Dendritic cell treated with granulocyte-macrophage colony-stimulating factor and Interleukin-4, amounts not matched to agents 40 ng/mL and 50 ng/mL, for 4 days (primary cell): Measurements from ENCODE around the gene LRCOL1.

ENCODE experiments used
- H3K27ac Mint-ChIP-seq: one replicate; pipeline ENCODE4 v1.8.0; 2022; ENCODE audit warnings: mild to moderate bottlenecking, mixed read lengths
- H3K27me3 Mint-ChIP-seq: one replicate; pipeline ENCODE4 v1.8.0; 2022; ENCODE audit warnings: mild to moderate bottlenecking, mixed read lengths
- H3K36me3 Mint-ChIP-seq: one replicate; pipeline ENCODE4 v1.8.0; 2022; ENCODE audit warnings: low read depth, mixed read lengths
- H3K4me1 Mint-ChIP-seq: one replicate; pipeline ENCODE4 v1.8.0; 2022; ENCODE audit warnings: low read depth, mixed read lengths
- H3K4me3 Mint-ChIP-seq: one replicate; pipeline ENCODE4 v1.8.0; 2022; ENCODE audit warnings: mild to moderate bottlenecking, moderate library complexity, mixed read lengths
- H3K9me3 Mint-ChIP-seq: one replicate; pipeline ENCODE4 v1.8.0; 2022; ENCODE audit warnings: mixed read lengths
- intact Hi-C: fragments of 100-400 bp; cut with micrococcal nuclease; formaldehyde crosslinking; loops from one replicate; pipeline ENCODE4 v1.15.0; 2022

Gene LRCOL1

DNA sequence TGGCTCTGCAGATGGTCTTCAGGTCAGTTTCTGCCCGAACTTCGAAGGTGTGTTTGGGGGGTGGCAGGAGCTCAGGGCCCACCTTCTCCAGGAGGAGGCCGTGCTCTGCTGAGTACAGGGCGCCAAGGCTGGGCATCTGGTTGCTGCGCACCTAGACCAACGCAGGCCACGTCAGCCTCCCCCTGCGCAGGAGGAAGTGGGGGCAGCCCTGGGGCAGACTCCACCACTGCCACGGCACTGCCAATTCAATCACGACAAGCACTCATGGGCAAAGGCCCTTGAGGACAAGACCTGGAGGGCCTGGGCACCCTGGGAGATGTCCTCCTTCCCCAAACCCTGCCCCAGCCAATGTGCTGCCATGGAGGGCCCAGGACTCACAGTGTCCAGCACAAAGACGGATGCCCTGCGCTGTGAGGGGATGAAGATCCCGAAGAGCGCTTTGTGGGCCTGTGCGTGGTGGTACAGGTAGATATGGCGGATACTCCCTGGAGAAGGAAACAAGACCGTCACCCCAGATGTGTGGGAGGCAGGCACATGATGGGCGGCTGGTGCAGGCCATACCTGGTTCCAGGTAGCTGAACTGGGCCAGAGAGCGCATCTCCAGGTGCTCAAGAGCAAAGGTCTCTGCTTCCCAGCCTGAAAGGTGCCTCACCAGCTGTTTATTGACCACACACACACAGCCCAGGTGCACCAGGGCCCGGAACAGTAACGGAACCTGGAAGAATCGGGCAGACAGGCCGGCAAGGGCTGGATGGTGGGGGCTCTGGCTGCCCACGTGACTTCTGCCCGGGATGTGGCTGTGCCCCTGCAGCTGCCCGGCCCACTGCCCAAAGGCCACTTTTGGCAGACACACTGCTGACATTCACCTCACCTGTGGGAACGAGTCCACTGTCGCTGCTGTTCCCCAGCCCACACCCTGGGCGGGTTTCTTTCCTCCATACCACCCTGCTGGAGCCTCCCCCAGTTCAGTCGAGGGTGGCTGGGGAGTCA, 32.8 kb upstream of the LRCOL1 start:
- peaks cover 94% of the 10 kb centered on the region for H3K36me3 Mint-ChIP-seq
- H3K9me3 Mint-ChIP-seq = no peaks in the 10 kb centered on the region
- H3K4me1 Mint-ChIP-seq = peaks cover 5% of the 10 kb centered on the region
- H3K27me3 Mint-ChIP-seq = no peaks in the 10 kb centered on the region
- intact Hi-C loops = no loop called here
- H3K4me3 Mint-ChIP-seq = no peak overlapping the region
- H3K27ac Mint-ChIP-seq = no peak overlapping the region

DNA sequence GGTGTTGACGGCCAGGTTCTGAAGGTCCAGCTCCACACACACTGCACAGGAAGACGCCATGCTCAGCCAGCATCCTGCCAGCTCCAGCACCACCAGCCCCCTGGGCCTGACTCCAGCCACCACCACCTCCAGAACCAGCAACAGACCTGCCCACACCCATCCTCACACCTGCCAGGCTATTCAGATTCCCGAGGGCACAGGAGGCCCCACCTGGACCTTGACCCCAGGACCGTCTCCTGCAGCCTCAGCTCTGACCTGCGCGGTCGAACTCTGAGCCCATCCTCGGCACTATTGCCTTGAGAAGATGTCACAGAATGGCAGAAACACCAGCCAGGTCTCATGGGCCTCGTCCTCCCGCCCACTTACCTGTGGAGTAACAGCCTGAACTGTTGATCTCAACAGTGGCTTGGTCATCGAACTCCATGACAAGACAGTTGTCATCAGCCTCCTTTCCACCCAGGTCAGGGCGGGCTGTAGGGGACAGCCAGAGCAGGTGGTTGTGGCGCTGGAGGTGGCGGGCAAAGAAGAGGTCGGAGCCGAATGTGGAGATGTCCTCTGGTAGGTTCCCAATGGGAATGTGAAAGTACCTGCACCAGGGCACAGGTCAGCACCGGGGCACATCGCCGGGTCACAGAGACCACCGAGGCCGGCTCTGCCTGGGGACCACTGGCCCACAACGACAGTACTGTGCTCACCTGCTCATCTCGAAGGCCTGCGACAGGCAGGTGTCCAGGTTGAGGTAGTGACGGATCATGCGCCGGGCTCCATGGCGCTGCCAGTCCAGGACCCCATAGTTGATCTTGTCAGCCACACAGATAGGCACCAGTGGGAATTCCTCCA, 31.6 kb upstream of the LRCOL1 start:
- Mint-ChIP-seq H3K4me1 (peaks cover 5% of the 10 kb centered on the region), H3K27me3 (no peaks in the 10 kb centered on the region), H3K27ac (no peak overlapping the region), H3K9me3 (no peaks in the 10 kb centered on the region), H3K36me3 (peaks cover 94% of the 10 kb centered on the region), H3K4me3 (no peak overlapping the region)
- intact Hi-C loops = no loop called here

DNA sequence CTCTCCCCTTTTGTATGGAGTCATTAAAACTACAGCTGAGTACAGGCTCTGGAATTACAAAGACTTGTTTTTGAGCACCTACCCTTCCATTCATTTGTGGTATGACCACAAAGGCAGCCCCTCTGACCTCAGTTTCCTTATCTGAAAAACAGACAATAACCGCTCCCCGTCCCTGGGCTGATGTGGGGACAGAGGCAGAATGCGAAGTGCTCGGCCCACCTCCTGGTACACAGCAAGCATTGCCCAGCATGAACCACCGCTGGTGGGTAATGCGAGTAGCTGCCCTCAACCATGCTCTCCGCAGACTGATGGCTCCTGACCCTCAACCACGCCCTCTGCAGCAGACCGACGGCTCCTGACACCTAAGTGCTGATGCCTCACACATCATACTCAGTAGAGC, 30.6 kb upstream of the LRCOL1 start:
- Mint-ChIP-seq H3K9me3 (no peaks in the 10 kb centered on the region), H3K4me3 (no peak overlapping the region), H3K27ac (no peak overlapping the region), H3K4me1 (peaks cover 5% of the 10 kb centered on the region), H3K36me3 (peaks cover 95% of the 10 kb centered on the region), H3K27me3 (no peaks in the 10 kb centered on the region)
- intact Hi-C loops = no loop called here

DNA sequence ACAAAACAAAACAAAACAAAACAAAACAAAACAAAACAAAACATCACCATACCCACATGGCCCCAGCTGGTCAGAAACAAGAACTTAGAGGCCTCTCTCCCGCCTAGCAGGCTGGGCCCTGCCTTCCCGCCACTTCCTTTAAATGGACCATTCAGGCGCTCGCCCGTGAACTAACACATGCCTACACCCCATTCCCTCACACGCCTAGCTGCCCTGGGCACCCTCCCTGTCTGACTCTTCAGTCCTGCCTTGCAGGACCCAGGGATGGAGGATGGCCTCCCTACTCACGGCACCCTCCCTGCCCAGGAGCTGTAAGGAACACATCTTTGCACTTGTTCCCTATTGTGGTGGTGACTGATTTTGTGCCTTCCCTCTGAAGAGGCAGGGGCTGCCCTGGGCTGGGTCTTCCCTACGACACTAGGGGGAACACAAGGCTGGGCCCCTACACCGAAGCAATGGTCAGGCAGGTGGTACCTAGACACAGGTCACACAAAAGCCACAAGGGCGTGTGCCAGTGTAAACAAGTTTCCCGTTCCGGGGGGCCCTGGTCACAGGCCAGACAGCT, 29.7 kb upstream of the LRCOL1 start:
- intact Hi-C loops = no loop called here
- no peak overlapping the region for H3K27ac Mint-ChIP-seq
- peaks cover 96% of the 10 kb centered on the region for H3K36me3 Mint-ChIP-seq
- no peak overlapping the region for H3K4me3 Mint-ChIP-seq
- H3K4me1 Mint-ChIP-seq = peaks cover 5% of the 10 kb centered on the region
- no peaks in the 10 kb centered on the region for H3K9me3 Mint-ChIP-seq
- no peaks in the 10 kb centered on the region for H3K27me3 Mint-ChIP-seq

DNA sequence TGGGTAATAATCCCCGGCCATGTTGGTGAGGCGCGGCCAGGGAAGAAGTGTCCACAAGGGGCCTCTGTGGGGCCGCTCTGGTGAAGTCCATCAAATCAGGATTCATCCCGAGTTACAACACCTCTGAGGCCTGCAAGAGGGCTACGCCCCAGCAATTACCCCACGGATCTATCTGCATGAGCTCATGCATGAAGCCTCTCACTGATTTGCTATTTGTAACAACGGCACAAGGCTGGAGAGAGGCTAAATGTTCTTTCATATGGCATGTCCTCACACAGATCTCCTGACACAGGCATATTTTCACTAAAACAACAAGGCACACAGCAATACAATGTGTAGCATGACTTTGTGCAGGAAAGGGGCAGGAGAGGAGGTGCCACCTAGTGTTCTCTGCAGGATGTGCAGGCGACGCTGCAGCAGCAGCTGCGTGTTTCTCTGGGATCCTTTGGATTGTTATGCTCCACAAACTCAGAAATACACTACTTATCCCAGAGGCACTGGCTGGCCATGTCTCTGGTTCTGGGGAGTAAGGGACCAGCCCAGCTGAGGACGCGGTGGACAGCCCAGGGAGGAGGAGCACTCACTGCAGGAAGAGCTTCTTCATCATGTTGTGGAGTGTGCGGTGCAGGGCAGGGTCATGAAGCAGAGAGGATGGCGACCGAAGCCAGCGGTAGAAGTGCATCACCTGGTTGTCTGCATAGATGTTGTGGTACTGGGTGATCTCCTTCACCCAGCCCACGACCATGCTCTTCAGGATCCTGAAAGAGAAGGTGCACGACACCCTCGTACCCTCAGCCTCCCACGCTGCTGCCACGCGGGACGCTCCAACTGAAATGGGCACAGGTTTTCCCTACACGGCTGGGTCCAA, 28.4 kb upstream of the LRCOL1 start:
- Mint-ChIP-seq H3K4me1 (peaks cover 5% of the 10 kb centered on the region), H3K9me3 (no peaks in the 10 kb centered on the region), H3K27me3 (no peaks in the 10 kb centered on the region), H3K27ac (no peak overlapping the region), H3K36me3 (peaks cover 99% of the 10 kb centered on the region), H3K4me3 (no peak overlapping the region)
- intact Hi-C loops = no loop called here

DNA sequence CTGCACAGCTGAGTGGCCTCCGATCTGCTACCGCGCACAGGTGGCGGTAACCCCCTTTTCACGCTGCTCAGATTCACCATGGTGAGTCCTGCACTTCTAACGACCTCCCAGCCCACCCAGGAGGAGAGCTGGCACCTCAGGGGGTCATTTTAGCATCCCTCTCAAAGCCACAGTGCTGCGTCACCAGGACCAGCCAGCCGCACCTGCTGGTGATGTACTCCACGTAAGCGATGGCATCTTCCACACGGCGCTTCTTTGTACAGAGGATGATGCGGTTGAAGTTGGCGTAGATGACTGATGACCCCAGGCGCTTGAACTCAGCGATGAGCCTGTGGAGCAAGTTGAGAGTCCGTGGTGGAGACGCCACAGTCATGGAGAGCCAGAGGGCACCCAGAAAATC, 27.4 kb upstream of the LRCOL1 start:
- H3K4me1 Mint-ChIP-seq = peaks cover 5% of the 10 kb centered on the region
- H3K4me3 Mint-ChIP-seq = no peak overlapping the region
- H3K9me3 Mint-ChIP-seq = no peaks in the 10 kb centered on the region
- intact Hi-C loops = no loop called here
- H3K27ac Mint-ChIP-seq = no peak overlapping the region
- no peaks in the 10 kb centered on the region for H3K27me3 Mint-ChIP-seq
- peaks cover 99% of the 10 kb centered on the region for H3K36me3 Mint-ChIP-seq

DNA sequence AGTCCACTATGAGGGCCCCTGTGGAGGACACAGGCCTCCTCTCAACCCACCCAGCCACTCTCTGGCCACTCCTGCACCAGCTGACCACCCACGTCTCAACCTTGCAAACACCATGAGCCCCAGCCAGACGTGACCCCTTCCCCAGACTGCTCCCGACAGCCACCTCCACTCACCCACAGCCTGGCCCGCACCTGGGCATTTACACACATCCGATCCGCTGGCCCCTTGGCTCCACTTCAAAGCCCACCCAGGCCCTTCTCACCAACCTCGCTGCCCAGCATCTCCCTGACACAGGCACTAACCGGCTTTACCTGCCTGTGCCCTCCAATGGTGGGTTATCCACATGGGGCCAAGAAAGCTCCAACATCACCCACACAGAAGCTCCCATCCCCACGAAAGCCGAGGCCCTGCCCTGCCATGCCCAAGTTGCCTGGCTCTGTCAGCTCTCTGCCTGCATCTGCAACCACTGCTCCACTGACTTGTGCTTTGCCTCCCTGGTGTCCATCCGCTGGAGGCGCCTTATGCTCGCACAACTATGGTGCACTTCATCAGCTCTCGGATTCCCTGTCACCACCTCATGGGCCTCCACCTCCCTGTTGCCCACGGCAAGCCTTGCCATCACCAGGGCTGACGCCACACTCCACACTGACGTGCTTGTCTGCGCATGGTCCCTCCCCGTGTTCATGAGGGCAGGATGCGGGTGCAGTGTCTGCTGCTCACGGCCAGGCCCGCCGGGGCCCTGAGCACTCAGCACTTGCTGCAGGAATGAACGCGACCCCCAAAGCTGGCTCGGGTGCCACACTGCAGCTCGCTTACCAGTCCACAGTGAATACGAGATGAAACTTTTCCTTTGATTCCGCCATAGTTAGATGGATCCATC, 24.9 kb upstream of the LRCOL1 start:
- H3K36me3 Mint-ChIP-seq = peaks cover 99% of the 10 kb centered on the region
- no peak overlapping the region for H3K27ac Mint-ChIP-seq
- no peak overlapping the region for H3K4me3 Mint-ChIP-seq
- H3K27me3 Mint-ChIP-seq = no peaks in the 10 kb centered on the region
- peaks cover 5% of the 10 kb centered on the region for H3K4me1 Mint-ChIP-seq
- intact Hi-C loops = no loop called here
- no peaks in the 10 kb centered on the region for H3K9me3 Mint-ChIP-seq

DNA sequence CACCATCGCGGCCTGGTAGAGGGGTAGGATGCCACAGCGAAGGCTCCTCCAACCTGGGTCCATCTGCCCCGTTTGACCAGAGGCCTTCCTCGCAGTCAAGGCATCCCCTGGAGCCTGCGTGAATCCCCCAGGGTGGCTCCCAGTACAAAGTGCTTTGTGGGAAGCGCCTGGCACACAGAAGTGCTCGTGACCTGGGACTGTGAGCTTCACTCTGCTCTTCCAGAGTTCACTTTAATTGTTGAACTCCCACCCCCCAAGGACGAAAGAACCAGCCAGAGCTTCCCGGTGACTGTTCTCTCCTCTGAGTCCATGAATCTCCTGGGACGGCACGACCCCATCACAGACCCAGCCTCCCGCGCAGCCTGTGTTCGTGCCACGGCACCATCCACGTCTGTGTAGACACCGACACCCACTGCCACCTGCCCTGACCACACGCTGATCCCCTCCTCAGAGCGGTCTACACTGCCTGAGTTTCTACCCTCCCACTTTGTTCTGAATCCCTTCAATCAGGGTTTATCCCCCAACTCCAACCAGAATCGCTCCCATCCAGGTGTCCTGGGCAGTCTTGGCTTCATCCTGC, 24.1 kb upstream of the LRCOL1 start:
- Mint-ChIP-seq H3K27ac (no peak overlapping the region), H3K36me3 (peaks cover 99% of the 10 kb centered on the region), H3K4me3 (no peak overlapping the region), H3K9me3 (no peaks in the 10 kb centered on the region), H3K4me1 (no peaks in the 10 kb centered on the region), H3K27me3 (no peaks in the 10 kb centered on the region)
- intact Hi-C loops = no loop called here

DNA sequence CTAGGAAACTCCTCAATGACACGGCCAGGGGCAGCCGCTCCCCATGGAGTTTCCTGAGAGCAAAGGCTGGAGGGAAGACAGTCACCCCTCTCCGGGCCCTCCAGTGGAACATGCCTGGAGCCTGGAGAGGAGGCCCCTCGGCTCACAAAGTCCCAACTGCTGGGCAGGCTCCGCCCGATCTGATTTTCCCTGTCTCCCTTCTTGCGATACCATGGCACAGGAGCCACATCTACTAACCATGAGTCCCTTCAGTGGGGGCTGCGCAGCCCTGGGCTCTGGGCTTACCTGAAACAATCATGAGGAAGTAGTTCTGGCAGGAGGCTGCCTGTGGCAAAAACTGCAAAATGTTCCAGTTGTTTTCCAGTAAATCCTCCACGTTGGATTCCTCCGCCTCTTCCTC, 23.5 kb upstream of the LRCOL1 start:
- H3K27me3 Mint-ChIP-seq = no peaks in the 10 kb centered on the region
- intact Hi-C loops = no loop called here
- no peak overlapping the region for H3K4me3 Mint-ChIP-seq
- peaks cover 98% of the 10 kb centered on the region for H3K36me3 Mint-ChIP-seq
- no peaks in the 10 kb centered on the region for H3K4me1 Mint-ChIP-seq
- no peaks in the 10 kb centered on the region for H3K9me3 Mint-ChIP-seq
- H3K27ac Mint-ChIP-seq = no peak overlapping the region

DNA sequence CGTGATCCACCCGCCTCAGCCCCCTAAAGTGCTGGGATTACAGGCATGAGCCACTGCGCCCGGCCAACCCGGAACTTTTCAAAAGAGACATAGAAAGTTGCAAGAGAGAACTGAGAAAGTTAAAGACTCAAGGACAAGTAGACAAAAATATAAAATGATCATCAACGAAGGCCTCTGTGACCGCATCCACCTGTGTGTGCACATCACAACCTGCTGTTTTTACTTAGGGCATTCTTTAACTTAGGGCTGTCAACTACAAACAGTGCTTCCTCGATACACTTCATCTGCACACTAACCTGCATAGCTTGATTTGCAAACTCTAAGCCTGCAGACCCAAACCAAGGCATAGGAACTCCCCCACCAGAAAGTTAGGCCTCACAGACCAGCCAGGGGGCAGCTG, 23.0 kb upstream of the LRCOL1 start:
- no peak overlapping the region for H3K4me3 Mint-ChIP-seq
- no peaks in the 10 kb centered on the region for H3K4me1 Mint-ChIP-seq
- intact Hi-C loops = no loop called here
- H3K27me3 Mint-ChIP-seq = no peaks in the 10 kb centered on the region
- H3K27ac Mint-ChIP-seq = no peak overlapping the region
- peaks cover 99% of the 10 kb centered on the region for H3K36me3 Mint-ChIP-seq
- H3K9me3 Mint-ChIP-seq = no peaks in the 10 kb centered on the region

DNA sequence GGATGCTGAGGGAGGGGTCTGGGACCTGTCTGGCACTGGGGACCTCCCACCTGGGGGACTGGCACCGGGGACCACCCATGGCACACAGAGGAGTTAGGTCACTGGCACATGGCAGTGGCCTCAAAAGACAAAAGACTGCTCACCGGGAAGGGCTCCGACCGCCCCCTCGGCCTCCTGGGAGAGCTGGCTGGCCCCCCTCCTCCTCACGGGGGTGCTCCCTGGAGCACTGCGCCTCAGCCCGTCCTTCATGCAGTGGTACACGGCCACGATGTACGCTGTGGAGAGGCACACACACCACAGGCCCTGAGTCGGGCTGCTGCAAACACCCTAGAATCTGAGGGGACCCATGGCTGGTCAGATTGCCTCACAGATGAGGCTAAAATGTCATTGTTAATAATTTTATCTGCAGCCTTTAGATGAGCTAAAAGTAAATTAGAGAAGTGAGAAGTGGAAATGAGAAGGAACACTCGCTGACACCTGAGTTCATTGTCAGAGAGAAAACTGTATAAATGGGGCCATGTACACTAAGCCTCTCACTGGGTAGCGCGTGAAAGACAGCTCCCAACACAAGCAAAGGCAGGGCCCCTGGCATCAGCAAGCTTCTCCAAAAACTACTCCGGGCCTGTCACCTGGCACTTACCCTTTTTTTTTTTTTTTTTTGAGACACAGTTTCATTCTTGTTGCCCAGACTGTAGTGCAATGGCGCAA, 22.3 kb upstream of the LRCOL1 start:
- H3K27me3 Mint-ChIP-seq = no peaks in the 10 kb centered on the region

DNA sequence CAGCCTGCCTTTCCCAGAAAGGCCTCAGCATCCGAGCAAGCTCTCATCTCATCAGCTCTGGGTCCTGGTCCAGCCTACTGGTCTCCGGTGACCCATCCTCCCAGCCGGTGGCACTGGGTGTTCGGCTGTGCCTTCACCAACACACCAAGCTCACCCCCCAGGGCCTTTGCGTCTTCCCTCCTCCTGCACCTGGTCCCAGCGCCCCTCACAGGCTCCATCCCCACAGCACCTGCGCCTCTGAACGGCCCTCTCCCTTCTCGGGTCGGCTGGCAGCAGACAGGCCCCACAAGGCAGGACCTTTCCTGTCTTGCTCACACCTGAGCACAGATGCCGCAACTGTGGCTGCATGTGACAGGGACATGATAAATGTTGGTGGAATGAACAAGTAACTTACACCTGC, 21.3 kb upstream of the LRCOL1 start:
- H3K9me3 Mint-ChIP-seq = no peaks in the 10 kb centered on the region
- peaks cover 82% of the 10 kb centered on the region for H3K36me3 Mint-ChIP-seq
- intact Hi-C loops = no loop called here
- H3K27ac Mint-ChIP-seq = no peak overlapping the region
- H3K4me1 Mint-ChIP-seq = no peaks in the 10 kb centered on the region
- H3K4me3 Mint-ChIP-seq = no peak overlapping the region
- no peaks in the 10 kb centered on the region for H3K27me3 Mint-ChIP-seq

More for the DNA sequence above, 22.3 kb upstream of the LRCOL1 start:
- H3K9me3 Mint-ChIP-seq = no peaks in the 10 kb centered on the region
- no peaks in the 10 kb centered on the region for H3K4me1 Mint-ChIP-seq
- H3K27ac Mint-ChIP-seq = no peak overlapping the region
- H3K4me3 Mint-ChIP-seq = no peak overlapping the region
- intact Hi-C loops = no loop called here
- peaks cover 92% of the 10 kb centered on the region for H3K36me3 Mint-ChIP-seq
